GM23248 (cell line): Measurements from ENCODE around the gene LRMDA. TPM values are rescaled to one million over a fixed set of nuclear protein-coding genes. Genes with fewer than 3 reads are reported as not detected.

Experiments
- DNase-seq: peaks from one replicate; pipeline ENCODE4 v3.0.0-alpha.2; 2015
- H2AFZ ChIP-seq: fragments of 200-600 bp; sonication (generic); 2 replicates; pipeline ENCODE4 v1.6.1; 2016; ENCODE audit warnings: antibody characterized with exemption
- H3F3A ChIP-seq: fragments of 200-600 bp; sonication (generic); 2 replicates; pipeline ENCODE4 v1.6.1; 2016; ENCODE audit warnings: mild to moderate bottlenecking, antibody characterized with exemption, mixed run types; ENCODE audit not compliant: insufficient read depth
- H3K27ac ChIP-seq: fragments of 200-600 bp; sonication (generic); 2 replicates; pipeline ENCODE4 v1.5.1; 2016; ENCODE audit warnings: mild to moderate bottlenecking
- H3K27me3 ChIP-seq: fragments of 200-600 bp; sonication (generic); replicated peaks from 2 replicates; pipeline ENCODE4 v1.6.1; 2016; ENCODE audit warnings: mild to moderate bottlenecking; ENCODE audit not compliant: insufficient read depth
- H3K36me3 ChIP-seq: fragments of 200-600 bp; sonication (generic); 2 replicates; pipeline ENCODE4 v1.6.1; 2016; ENCODE audit warnings: low read depth, mild to moderate bottlenecking
- H3K4me1 ChIP-seq: fragments of 200-600 bp; sonication (generic); 2 replicates; pipeline ENCODE4 v1.6.1; 2016; ENCODE audit warnings: mild to moderate bottlenecking; ENCODE audit not compliant: insufficient read depth
- H3K4me2 ChIP-seq: fragments of 200-600 bp; sonication (generic); one replicate; pipeline ENCODE4 v1.6.1; 2016; ENCODE audit warnings: mild to moderate bottlenecking; ENCODE audit not compliant: unreplicated experiment
- H3K4me3 ChIP-seq: fragments of 200-600 bp; sonication (generic); 2 replicates; pipeline ENCODE4 v1.5.1; 2016; ENCODE audit warnings: mild to moderate bottlenecking
- H3K79me2 ChIP-seq: fragments of 200-600 bp; sonication (generic); 2 replicates; pipeline ENCODE4 v1.6.1; 2016; ENCODE audit warnings: mild to moderate bottlenecking; ENCODE audit not compliant: insufficient read depth
- H3K9ac ChIP-seq: fragments of 200-600 bp; sonication (generic); 2 replicates; pipeline ENCODE4 v1.6.1; 2016; ENCODE audit warnings: mild to moderate bottlenecking
- H3K9me2 ChIP-seq: fragments of 200-600 bp; sonication (generic); 2 replicates; pipeline ENCODE4 v1.6.1; 2016; ENCODE audit warnings: mixed run types, mild to moderate bottlenecking, moderate library complexity; ENCODE audit not compliant: insufficient read depth
- H3K9me3 ChIP-seq: fragments of 200-600 bp; sonication (generic); one replicate; pipeline ENCODE4 v1.6.1; 2017; ENCODE audit warnings: low read depth
- H4K20me1 ChIP-seq: fragments of 200-600 bp; sonication (generic); 2 replicates; pipeline ENCODE4 v1.6.0; 2016; ENCODE audit not compliant: insufficient read depth
- EZH2 ChIP-seq: fragments of 200-600 bp; sonication (generic); IDR thresholded peaks from 2 replicates; pipeline ENCODE4 v1.6.1; 2018; ENCODE audit warnings: antibody characterized with exemption, mild to moderate bottlenecking; ENCODE audit not compliant: insufficient read depth, poor library complexity, severe bottlenecking
- EZH2phosphoT487 ChIP-seq: fragments of 200-600 bp; sonication (generic); IDR thresholded peaks from 2 replicates; pipeline ENCODE4 v1.6.1; 2018; ENCODE audit warnings: antibody characterized with exemption, moderate library complexity, mild to moderate bottlenecking, low read depth; ENCODE audit not compliant: insufficient read depth
- WGBS, 2 experiments: methylation state at CpG; one replicate each; pipeline ENCODE4 v1.1.6; 2015 to 2017; ENCODE audit warnings: low lambda C conversion rate in 2 of 2, low coverage in 1 of 2; ENCODE audit errors: missing lambda C conversion rate in 2 of 2; 5-methylcytosine and 5-hydroxymethylcytosine counted together
- in situ Hi-C: fragments of 300-500 bp; cut with MboI; formaldehyde crosslinking; loops from 2 replicates; pipeline ENCODE4 v1.15.0; 2020
- polyA plus RNA-seq: library from polyadenylated mRNA; unstranded; fragments of >200 nt; fragmentation: Nextera tagmentation; extraction: Ambion mirVana; gene quantifications from 2 replicates; pipeline ENCODE4 v1.2.1, GENCODE V29; 2016
- total RNA-seq: library from RNA; depleted of rRNA; stranded (reverse); fragments of >200 nt; shearing (Covaris generic); gene quantifications from 2 replicates; pipeline ENCODE4 v1.2.3, GENCODE V29; 2014

LRMDA gene
- total and polyA plus RNA-seq, 2 experiments from 2014 or later, result 2.6 TPM; not detected in 1

GRCh38 chr10:76282061-76283025 is 850.9 kb downstream of the LRMDA start:
- DNase-seq, result no peak
- H3K79me2 ChIP-seq, result no peaks in the 10 kb centered on the region
- H3K27ac ChIP-seq, result no peak overlapping the region
- in situ Hi-C loops, result no loop called here
- H3K27me3 ChIP-seq, result no peaks in the 10 kb centered on the region
- no peak overlapping the region for H2AFZ ChIP-seq
- H3K36me3 ChIP-seq, result no peaks in the 10 kb centered on the region
- H3K9ac ChIP-seq, result no peak overlapping the region
- H3K4me3 ChIP-seq, result no peak overlapping the region
- no peaks in the 10 kb centered on the region for H4K20me1 ChIP-seq
- TF ChIP-seq EZH2, result no peak
- TF ChIP-seq EZH2phosphoT487, result no peak
- no peaks in the 10 kb centered on the region for H3K9me2 ChIP-seq
- no peak overlapping the region for H3K4me2 ChIP-seq
- H3F3A ChIP-seq, result peaks cover 14% of the 10 kb centered on the region; the same call in 1 of the 2 replicates
- 91 to 92% methylated on average over 13 of the region's 13 CpGs for WGBS, 2 experiments
- H3K4me1 ChIP-seq, result peaks cover 26% of the 10 kb centered on the region
- no peaks in the 10 kb centered on the region for H3K9me3 ChIP-seq

GRCh38 chr10:76284351-76284750 is 852.9 kb downstream of the LRMDA start:
- no peak overlapping the region for H2AFZ ChIP-seq
- peaks cover 35% of the 10 kb centered on the region for H3K4me1 ChIP-seq
- in situ Hi-C loops, result no loop called here
- DNase-seq, result no peak
- no peak for TF ChIP-seq EZH2phosphoT487
- no peak for TF ChIP-seq EZH2
- 97% methylated on average over 2 of the region's 2 CpGs for WGBS, 2 experiments
- H3K9ac ChIP-seq, result no peak overlapping the region
- peaks cover 26% of the 10 kb centered on the region for H3F3A ChIP-seq
- peak overlapping the region; percentile 28; the same call in 1 of the 2 replicates for H3K27ac ChIP-seq
- H3K36me3 ChIP-seq, result no peaks in the 10 kb centered on the region
- H3K9me3 ChIP-seq, result no peaks in the 10 kb centered on the region
- no peaks in the 10 kb centered on the region for H3K9me2 ChIP-seq
- no peak overlapping the region for H3K4me3 ChIP-seq
- H3K27me3 ChIP-seq, result no peaks in the 10 kb centered on the region
- no peaks in the 10 kb centered on the region for H4K20me1 ChIP-seq
- H3K79me2 ChIP-seq, result no peaks in the 10 kb centered on the region
- H3K4me2 ChIP-seq, result no peak overlapping the region

GRCh38 chr10:76285012-76285411 is 853.6 kb downstream of the LRMDA start:
- Histone ChIP-seq H3K4me3 (no peak overlapping the region), H3K36me3 (no peaks in the 10 kb centered on the region), H3K9me2 (no peaks in the 10 kb centered on the region), H4K20me1 (no peaks in the 10 kb centered on the region), H3K79me2 (no peaks in the 10 kb centered on the region), H3K9me3 (no peaks in the 10 kb centered on the region), H3K4me1 (peaks cover 35% of the 10 kb centered on the region), H3K27ac (peak overlapping the region; percentile 57), H3K9ac (no peak overlapping the region), H3K27me3 (no peaks in the 10 kb centered on the region), H3K4me2 (peak overlapping the region; percentile 24), H2AFZ (no peak overlapping the region), H3F3A (peaks cover 26% of the 10 kb centered on the region)
- DNase-seq, result peak; percentile 87
- in situ Hi-C loops, result no loop called here
- no peak for TF ChIP-seq EZH2
- TF ChIP-seq EZH2phosphoT487, result no peak
- 13 to 25% methylated on average over 1 of the region's 1 CpG for WGBS, 2 experiments

DNA sequence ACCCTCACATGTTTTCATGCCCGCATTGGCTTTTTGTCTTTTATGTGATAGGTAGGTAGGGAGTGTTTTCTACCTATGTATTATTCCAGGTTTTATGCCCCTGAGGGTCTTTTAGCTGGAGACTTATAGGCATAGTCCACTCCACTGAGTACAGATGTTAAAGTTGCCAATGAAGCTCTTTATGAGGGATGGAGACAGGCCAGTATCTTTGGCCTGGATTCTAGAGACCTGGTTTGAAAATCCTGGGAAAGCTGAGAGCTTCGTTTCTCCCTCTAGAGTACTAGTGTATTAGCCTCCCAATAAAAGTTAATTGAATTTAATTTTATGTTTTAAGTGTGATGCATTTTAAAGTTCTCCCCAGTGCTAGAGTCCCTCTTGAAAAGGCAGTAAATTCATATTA is 854.1 kb downstream of the LRMDA start:
- Histone ChIP-seq H3K36me3 (no peaks in the 10 kb centered on the region), H3K9me3 (no peaks in the 10 kb centered on the region), H3K9me2 (no peaks in the 10 kb centered on the region), H4K20me1 (no peaks in the 10 kb centered on the region), H3K4me3 (no peak overlapping the region), H3K27ac (peak overlapping the region; percentile 57), H3F3A (peaks cover 26% of the 10 kb centered on the region), H3K79me2 (no peaks in the 10 kb centered on the region), H3K9ac (no peak overlapping the region), H2AFZ (no peak overlapping the region), H3K4me2 (peak overlapping the region; percentile 24), H3K4me1 (peaks cover 37% of the 10 kb centered on the region), H3K27me3 (no peaks in the 10 kb centered on the region)
- 79 to 85% methylated on average over 2 of the region's 2 CpGs for WGBS, 2 experiments
- TF ChIP-seq EZH2 (no peak), EZH2phosphoT487 (no peak)
- no peak for DNase-seq
- in situ Hi-C loops, result no loop called here
